Body of pancreas (tissue), 4 donors: ENCODE data around the gene PLEKHG5.

Experiments
- POLR2A ChIP-seq, 3 donors: fragments of 450-650 bp; IDR thresholded peaks; one replicate each; pipeline ENCODE4 v1.6.1; 2016; ENCODE audit warnings: antibody characterized with exemption in 3 of 3, mild to moderate bottlenecking in 2 of 3
- TF ChIP-seq, protein P1 (sequence below), 7 experiments: fragments of 450-650 bp in 4 of 7; fragments of 200-600 bp in 3 of 7; sonication (generic) in 3 of 7; IDR thresholded peaks; one replicate each; pipeline ENCODE4 v1.5.1; 2016 to 2019; ENCODE audit warnings: antibody characterized with exemption in 7 of 7

- TF ChIP-seq, protein P1, sequence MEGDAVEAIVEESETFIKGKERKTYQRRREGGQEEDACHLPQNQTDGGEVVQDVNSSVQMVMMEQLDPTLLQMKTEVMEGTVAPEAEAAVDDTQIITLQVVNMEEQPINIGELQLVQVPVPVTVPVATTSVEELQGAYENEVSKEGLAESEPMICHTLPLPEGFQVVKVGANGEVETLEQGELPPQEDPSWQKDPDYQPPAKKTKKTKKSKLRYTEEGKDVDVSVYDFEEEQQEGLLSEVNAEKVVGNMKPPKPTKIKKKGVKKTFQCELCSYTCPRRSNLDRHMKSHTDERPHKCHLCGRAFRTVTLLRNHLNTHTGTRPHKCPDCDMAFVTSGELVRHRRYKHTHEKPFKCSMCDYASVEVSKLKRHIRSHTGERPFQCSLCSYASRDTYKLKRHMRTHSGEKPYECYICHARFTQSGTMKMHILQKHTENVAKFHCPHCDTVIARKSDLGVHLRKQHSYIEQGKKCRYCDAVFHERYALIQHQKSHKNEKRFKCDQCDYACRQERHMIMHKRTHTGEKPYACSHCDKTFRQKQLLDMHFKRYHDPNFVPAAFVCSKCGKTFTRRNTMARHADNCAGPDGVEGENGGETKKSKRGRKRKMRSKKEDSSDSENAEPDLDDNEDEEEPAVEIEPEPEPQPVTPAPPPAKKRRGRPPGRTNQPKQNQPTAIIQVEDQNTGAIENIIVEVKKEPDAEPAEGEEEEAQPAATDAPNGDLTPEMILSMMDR (IDR thresholded peaks at IDR 0.05): no peak
- TF ChIP-seq POLR2A (IDR thresholded peaks at IDR 0.05): no peak
Observed at GRCh38 chr1:6462412-6463119, 28.9 kb downstream of the PLEKHG5 start.
